Prostate gland (tissue), 2 donors: ENCODE measurements around the gene UNC5B. TPM values are rescaled to one million over a fixed set of nuclear protein-coding genes. Genes with fewer than 3 reads are reported as not detected.

Experiments
- DNase-seq: peaks from one replicate; pipeline ENCODE4 v3.0.0-alpha.2; 2019; ENCODE audit warnings: low spot score
- H3K27ac ChIP-seq, 2 donors: fragments of 200-600 bp; sonication (generic); 2 replicates each; pipeline ENCODE4 v1.5.1; 2017 to 2019
- H3K27me3 ChIP-seq: fragments of 200-600 bp; sonication (generic); replicated peaks from 2 replicates; pipeline ENCODE4 v1.5.1; 2019; ENCODE audit not compliant: insufficient read depth
- H3K36me3 ChIP-seq, 2 donors: fragments of 200-600 bp; sonication (generic); 1 replicate in 1 of 2; 2 replicates in 1 of 2; pipeline versions ENCODE4 v1.5.1 to v1.8.1; 2017 to 2019
- H3K4me1 ChIP-seq: fragments of 200-600 bp; sonication (generic); replicated peaks from 2 replicates; pipeline ENCODE4 v1.5.1; 2019
- H3K4me3 ChIP-seq, 2 donors: fragments of 200-600 bp; sonication (generic); 2 replicates each; pipeline ENCODE4 v1.5.1; 2017 to 2019
- H3K9me3 ChIP-seq: fragments of 200-600 bp; sonication (generic); 2 replicates; pipeline ENCODE4 v1.5.1; 2017
- CTCF ChIP-seq, 4 experiments: fragments of 200-600 bp in 2 of 4; fragments of 450-650 bp in 2 of 4; sonication (generic) in 2 of 4; IDR thresholded peaks; 1 replicate in 3 of 4; 2 replicates in 1 of 4; pipeline ENCODE4 v1.5.1; 2016 to 2019; ENCODE audit warnings: antibody characterized with exemption in 4 of 4, mild to moderate bottlenecking in 2 of 4, moderate library complexity in 2 of 4
- POLR2A ChIP-seq: fragments of 450-650 bp; IDR thresholded peaks from one replicate; pipeline ENCODE4 v1.6.1; 2016; ENCODE audit warnings: antibody characterized with exemption, mild to moderate bottlenecking
- POLR2AphosphoS5 ChIP-seq: sonication (generic); formaldehyde crosslinking; IDR thresholded peaks from one replicate; pipeline ENCODE4 v1.6.1; 2017; ENCODE audit warnings: antibody characterized with exemption
- WGBS: methylation state at CpG from one replicate; pipeline ENCODE4 v1.1.5; 2018; 5-methylcytosine and 5-hydroxymethylcytosine counted together
- intact Hi-C: fragments of 100-400 bp; cut with DNase I; formaldehyde crosslinking; loops from one replicate; pipeline ENCODE4 v1.14.2; 2022
- total RNA-seq, 2 donors: library from RNA; depleted of rRNA; stranded (reverse); fragments of >200 nt; gene quantifications; one replicate each; pipeline ENCODE4 v1.1.0, GENCODE V29; 2016

The UNC5B gene
- total RNA-seq, 2 donors from 2014 or later = 12.8 to 58.4 TPM

DNA sequence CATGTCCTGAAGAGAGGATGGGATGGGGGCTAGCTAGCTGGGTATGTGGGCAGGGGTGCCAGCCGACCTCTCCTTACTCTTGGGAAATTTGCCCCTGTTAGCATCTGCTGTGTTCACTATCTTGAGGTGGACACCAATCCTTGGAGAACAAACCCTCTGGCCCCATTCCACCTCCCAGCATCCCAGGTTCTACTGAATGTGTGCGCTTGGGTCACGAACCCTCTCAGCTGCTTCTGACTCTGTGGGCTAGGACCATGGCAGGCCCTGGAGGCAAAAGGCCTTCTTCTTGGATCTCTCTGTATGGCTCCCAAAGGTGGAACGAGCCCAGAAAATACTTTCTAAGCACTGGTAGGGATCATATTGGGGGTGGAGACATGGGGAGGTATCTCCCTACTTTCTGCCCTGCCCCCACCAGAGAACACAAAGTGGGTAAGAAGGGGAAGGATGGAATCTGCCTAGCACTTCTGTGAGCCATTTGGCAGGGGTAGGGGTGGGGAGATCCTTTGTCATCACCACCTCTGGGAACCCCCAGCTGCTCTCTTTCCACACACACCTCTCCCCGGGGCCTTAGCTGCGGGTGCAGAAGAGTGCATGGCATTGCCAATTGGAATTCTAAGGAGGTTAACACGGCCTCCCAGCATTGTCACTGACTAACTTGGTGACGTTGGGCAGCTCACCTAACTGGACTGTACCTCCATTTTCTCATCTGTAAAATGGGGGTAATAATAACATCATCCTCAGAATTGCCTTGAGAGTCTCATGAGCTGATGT, 7.7 kb downstream of the UNC5B start:
- TF ChIP-seq POLR2A (no peak), POLR2AphosphoS5 (no peak), CTCF (IDR thresholded peaks at IDR 0.05) (no peak)
- intact Hi-C loops = loop anchor here (10.0 kb wide), 1 partner anchor 405 kb away; the partner anchor contains the start of gene SGPL1
- Histone ChIP-seq H3K4me3 (no peak overlapping the region), H3K9me3 (no peaks in the 10 kb centered on the region), H3K27ac (no peak overlapping the region), H3K27me3 (no peaks in the 10 kb centered on the region), H3K4me1 (no peaks in the 10 kb centered on the region), H3K36me3 (no peaks in the 10 kb centered on the region)
- 98% methylated on average over 8 of the region's 8 CpGs for WGBS
- DNase-seq = no peak

GRCh38 chr10:71220689-71221540, 8.5 kb downstream of the UNC5B start:
- intact Hi-C loops = no loop called here
- Histone ChIP-seq H3K4me3 (no peak overlapping the region), H3K9me3 (no peaks in the 10 kb centered on the region), H3K36me3 (no peaks in the 10 kb centered on the region), H3K27ac (no peak overlapping the region), H3K27me3 (no peaks in the 10 kb centered on the region), H3K4me1 (no peaks in the 10 kb centered on the region)
- no peak for TF ChIP-seq POLR2A
- TF ChIP-seq CTCF (IDR thresholded peaks at IDR 0.05) = no peak
- no peak for TF ChIP-seq POLR2AphosphoS5
- WGBS = 73% methylated on average over 12 of the region's 12 CpGs
- no peak for DNase-seq

GRCh38 chr10:71221586-71222202, 9.3 kb downstream of the UNC5B start:
- WGBS = 89% methylated on average over 5 of the region's 5 CpGs
- DNase-seq = no peak
- Histone ChIP-seq H3K4me1 (no peaks in the 10 kb centered on the region), H3K27me3 (no peaks in the 10 kb centered on the region), H3K36me3 (no peaks in the 10 kb centered on the region), H3K4me3 (no peak overlapping the region), H3K27ac (no peak overlapping the region), H3K9me3 (no peaks in the 10 kb centered on the region)
- intact Hi-C loops = no loop called here
- no peak for TF ChIP-seq POLR2AphosphoS5
- TF ChIP-seq CTCF (IDR thresholded peaks at IDR 0.05) = no peak
- TF ChIP-seq POLR2A = no peak

DNA sequence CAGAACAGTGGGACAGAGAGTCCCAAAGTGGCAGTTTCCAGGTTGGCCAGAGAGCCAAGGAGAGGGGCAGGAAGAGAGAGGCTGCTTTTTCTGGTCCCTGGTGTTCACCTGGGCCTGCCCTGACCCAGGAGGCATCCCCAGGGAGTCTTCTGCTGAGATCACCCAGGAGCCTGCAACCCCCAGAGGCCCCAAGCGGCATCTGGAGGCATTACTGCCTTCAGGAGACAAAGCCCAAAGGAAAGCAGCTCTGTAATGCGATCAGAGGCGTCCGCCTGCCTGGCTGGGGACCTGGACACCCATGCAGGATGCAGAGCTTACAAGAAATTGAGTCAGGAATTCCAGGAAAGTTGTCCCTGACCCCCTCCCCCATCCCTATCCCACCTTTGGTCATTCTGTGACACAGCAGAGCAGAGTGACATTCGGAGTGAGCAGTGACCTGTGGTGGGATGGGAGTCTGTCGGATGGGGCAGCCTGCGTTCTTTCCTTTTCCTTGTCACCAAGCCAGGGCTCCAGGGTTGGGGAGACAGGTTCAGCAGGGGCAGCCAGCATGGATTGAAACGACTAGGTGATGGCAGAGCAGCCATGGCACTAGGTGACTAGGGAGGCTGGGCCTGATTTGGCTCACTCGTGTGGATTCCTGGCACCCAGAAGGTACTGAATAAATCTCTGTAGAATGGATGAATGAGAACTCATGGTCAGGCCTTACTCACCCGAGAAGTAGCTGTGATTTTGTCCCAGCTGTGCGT, 10.4 kb downstream of the UNC5B start:
- Histone ChIP-seq H3K9me3 (no peaks in the 10 kb centered on the region), H3K27ac (no peak overlapping the region), H3K4me3 (no peak overlapping the region), H3K4me1 (no peaks in the 10 kb centered on the region), H3K36me3 (no peaks in the 10 kb centered on the region), H3K27me3 (no peaks in the 10 kb centered on the region)
- intact Hi-C loops = no loop called here
- no peak for TF ChIP-seq POLR2A
- no peak for TF ChIP-seq CTCF (IDR thresholded peaks at IDR 0.05)
- TF ChIP-seq POLR2AphosphoS5 = no peak
- 74% methylated on average over 11 of the region's 11 CpGs for WGBS
- no peak for DNase-seq
